B cell (primary cell): ENCODE measurements around the gene DPP10. TPM values are rescaled to one million over a fixed set of nuclear protein-coding genes. Genes with fewer than 3 reads are reported as not detected.

Experiments
- ATAC-seq: fragments of 200-7000 bp; cut with Tn5 transposase; one replicate; pipeline ENCODE4 v1.10.0; 2021; ENCODE audit warnings: low read depth, mild to moderate bottlenecking, moderate number of reproducible peaks, moderate library complexity
- CTCF ChIA-PET: fragments of 350-600 bp; sonication (Branson Sonifier 250); formaldehyde crosslinking; loops from one replicate; lab custom pipeline; 2021; ENCODE audit warnings: antibody characterized with exemption, inconsistent platforms; lab: Charles Lee
- POLR2A ChIA-PET: fragments of 350-600 bp; sonication (Branson Sonifier 250); formaldehyde crosslinking; loops from one replicate; lab custom pipeline; 2021; ENCODE audit warnings: antibody characterized with exemption; lab: Charles Lee
- DNase-seq: peaks from one replicate; pipeline ENCODE4 v3.0.0; 2013
- H2AFZ ChIP-seq: 2 replicates; pipeline ENCODE4 v1.6.1; 2012; ENCODE audit warnings: mild to moderate bottlenecking, low read depth, low read length; ENCODE audit not compliant: insufficient read depth, poor library complexity, severe bottlenecking
- H3K27ac ChIP-seq, 2 donors: 1 replicate in 1 of 2; 2 replicates in 1 of 2; pipeline ENCODE4 v1.5.1; 2012 to 2013; ENCODE audit warnings: low read length in 2 of 2, mild to moderate bottlenecking in 2 of 2, moderate library complexity in 1 of 2
- H3K27me3 ChIP-seq, 4 experiments: fragments of 200-600 bp in 1 of 4; sonication (generic) in 1 of 4; replicated peaks in 1 of 4; 1 replicate in 2 of 4; 2 replicates in 2 of 4; pipeline versions ENCODE4 v1.6.1 to v1.7.0; 2013 to 2016; ENCODE audit warnings: low read length in 3 of 4, mild to moderate bottlenecking in 2 of 4, mixed read lengths in 1 of 4, moderate library complexity in 1 of 4; ENCODE audit not compliant: insufficient read depth in 4 of 4, control insufficient read depth in 3 of 4; ENCODE audit errors: control extremely low read depth in 1 of 4
- H3K36me3 ChIP-seq, 2 experiments: replicated peaks in 1 of 2; 1 replicate in 1 of 2; 2 replicates in 1 of 2; pipeline versions ENCODE4 v1.6.1 to v1.7.1; 2013; ENCODE audit warnings: low read length in 1 of 2; ENCODE audit not compliant: insufficient read depth in 2 of 2, control insufficient read depth in 1 of 2; ENCODE audit errors: control extremely low read depth in 1 of 2, extremely low read depth in 1 of 2
- H3K4me1 ChIP-seq, 2 donors: fragments of 200-600 bp in 1 of 2; sonication (generic) in 1 of 2; 1 replicate in 1 of 2; 2 replicates in 1 of 2; pipeline versions ENCODE4 v1.5.1 to v1.6.1; 2013 to 2017; ENCODE audit warnings: low read length in 2 of 2; ENCODE audit not compliant: control insufficient read depth in 2 of 2, insufficient read depth in 2 of 2
- H3K4me2 ChIP-seq: replicated peaks from 2 replicates; pipeline ENCODE3; 2012; ENCODE audit warnings: mild to moderate bottlenecking, low read depth, low read length; ENCODE audit not compliant: poor library complexity, severe bottlenecking
- H3K4me3 ChIP-seq, 5 experiments: fragments of 200-600 bp in 1 of 5; sonication (generic) in 1 of 5; 1 replicate in 3 of 5; 2 replicates in 2 of 5; pipeline versions ENCODE4 v1.5.1 to v1.7.0; 2011 to 2016; ENCODE audit warnings: low read length in 4 of 5, mild to moderate bottlenecking in 4 of 5, low read depth in 2 of 5, control low read depth in 1 of 5, moderate library complexity in 1 of 5; ENCODE audit not compliant: insufficient read depth in 1 of 5; ENCODE audit errors: control extremely low read depth in 1 of 5, extremely low read depth in 1 of 5
- H3K79me2 ChIP-seq: fragments of 200-600 bp; sonication (generic); one replicate; pipeline ENCODE4 v1.6.0; 2016; ENCODE audit warnings: low read length; ENCODE audit not compliant: control insufficient read depth, insufficient read depth
- H3K9ac ChIP-seq: fragments of 200-600 bp; sonication (generic); 2 replicates; pipeline ENCODE4 v1.6.1; 2017; ENCODE audit warnings: mild to moderate bottlenecking, low read length, moderate library complexity
- H3K9me3 ChIP-seq, 3 donors: one replicate each; pipeline versions ENCODE4 v1.6.1 to v1.7.1; 2013; ENCODE audit warnings: low read length in 2 of 3; ENCODE audit not compliant: control insufficient read depth in 2 of 3, insufficient read depth in 1 of 3; ENCODE audit errors: control extremely low read depth in 1 of 3
- H4K20me1 ChIP-seq: 2 replicates; pipeline ENCODE4 v1.6.0; 2012; ENCODE audit warnings: mild to moderate bottlenecking, low read length; ENCODE audit not compliant: insufficient read depth, control insufficient read depth, poor library complexity, severe bottlenecking
- H3K27ac Mint-ChIP-seq: one replicate; pipeline ENCODE4 v1.8.0; 2021; ENCODE audit warnings: mixed read lengths
- H3K27me3 Mint-ChIP-seq: one replicate; pipeline ENCODE4 v1.8.0; 2021; ENCODE audit warnings: mixed read lengths
- H3K4me1 Mint-ChIP-seq: one replicate; pipeline ENCODE4 v1.8.0; 2021; ENCODE audit warnings: mixed read lengths
- H3K4me3 Mint-ChIP-seq: one replicate; pipeline ENCODE4 v1.8.0; 2021; ENCODE audit warnings: mixed read lengths
- H3K9me3 Mint-ChIP-seq: one replicate; pipeline ENCODE4 v1.8.0; 2022; ENCODE audit warnings: mixed read lengths; ENCODE audit not compliant: insufficient read depth
- EZH2 ChIP-seq: IDR thresholded peaks from 2 replicates; pipeline ENCODE4 v1.6.1; 2012; ENCODE audit warnings: borderline replicate concordance, low read depth, mild to moderate bottlenecking, moderate library complexity, low read length; ENCODE audit not compliant: insufficient read depth, poor library complexity, severe bottlenecking
- WGBS: methylation state at CpG from one replicate; pipeline ENCODE4 v1.1.5; 2013; ENCODE audit warnings: missing lambda C conversion rate; ENCODE audit not compliant: insufficient coverage; 5-methylcytosine and 5-hydroxymethylcytosine counted together
- intact Hi-C: fragments of 100-400 bp; cut with micrococcal nuclease; formaldehyde crosslinking; loops from one replicate; pipeline ENCODE4 v1.10.0; 2022
- polyA plus RNA-seq: library from polyadenylated mRNA; depleted of rRNA; stranded (reverse); fragments of >200 nt; gene quantifications from 2 replicates; pipeline ENCODE4 v1.2.3, GENCODE V29; 2012
- total RNA-seq, 2 donors: library from RNA; stranded (reverse); fragments of 120-200 nt in 1 of 2; gene quantifications; 1 replicate in 1 of 2; 2 replicates in 1 of 2; pipeline versions ENCODE4 v1.2.3 to v1.2.4, GENCODE V29; 2013 to 2022
- TF ChIP-seq, protein P1 (sequence below): fragments of 200-600 bp; IDR thresholded peaks from one replicate; pipeline ENCODE4 v1.8.0; 2022; ENCODE audit warnings: antibody characterized with exemption, mild to moderate bottlenecking

The DPP10 gene
- total and polyA plus RNA-seq, 2 donors (not counting 1 experiment from before 2014, with no cell fraction given) = not detected

DNA sequence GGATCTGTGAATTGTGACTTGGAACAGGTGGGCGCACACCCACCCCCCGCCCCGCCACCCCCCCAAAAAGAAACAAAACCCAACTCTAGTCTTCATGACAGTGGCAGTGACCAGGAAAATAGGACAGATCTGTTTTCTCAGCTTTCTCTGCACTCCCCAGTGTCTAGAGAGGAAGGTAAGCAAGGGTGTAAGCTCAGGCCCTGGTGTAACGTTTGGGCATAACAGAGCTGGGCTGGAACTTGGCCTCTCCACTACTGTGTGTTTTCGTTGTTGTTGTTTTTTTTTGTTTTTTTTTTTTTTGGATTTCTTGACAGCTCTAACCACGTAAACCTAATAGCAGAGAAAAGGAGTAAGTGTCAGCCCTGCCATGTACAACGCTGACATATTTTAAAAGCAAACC is 1160.8 kb downstream of the DPP10 start:
- Histone ChIP-seq H3K9me3 (peaks cover 0 to 4% (median 0%) of the 10 kb centered on the region in 3 donors), H4K20me1 (no peaks in the 10 kb centered on the region), H3K27ac (no peak overlapping the region), H3K4me3 (no peak overlapping the region), H3K36me3 (no peaks in the 10 kb centered on the region), H2AFZ (no peak overlapping the region), H3K4me1 (no peaks in the 10 kb centered on the region), H3K4me2 (no peak overlapping the region), H3K79me2 (no peaks in the 10 kb centered on the region), H3K9ac (no peak overlapping the region), H3K27me3 (no peaks in the 10 kb centered on the region)
- no peak overlapping the region for H3K4me3 Mint-ChIP-seq
- no peaks in the 10 kb centered on the region for H3K4me1 Mint-ChIP-seq
- H3K27ac Mint-ChIP-seq = no peak overlapping the region
- H3K9me3 Mint-ChIP-seq = peaks cover 2% of the 10 kb centered on the region
- H3K27me3 Mint-ChIP-seq = no peaks in the 10 kb centered on the region
- TF ChIP-seq EZH2 = no peak
- TF ChIP-seq, protein P1, sequence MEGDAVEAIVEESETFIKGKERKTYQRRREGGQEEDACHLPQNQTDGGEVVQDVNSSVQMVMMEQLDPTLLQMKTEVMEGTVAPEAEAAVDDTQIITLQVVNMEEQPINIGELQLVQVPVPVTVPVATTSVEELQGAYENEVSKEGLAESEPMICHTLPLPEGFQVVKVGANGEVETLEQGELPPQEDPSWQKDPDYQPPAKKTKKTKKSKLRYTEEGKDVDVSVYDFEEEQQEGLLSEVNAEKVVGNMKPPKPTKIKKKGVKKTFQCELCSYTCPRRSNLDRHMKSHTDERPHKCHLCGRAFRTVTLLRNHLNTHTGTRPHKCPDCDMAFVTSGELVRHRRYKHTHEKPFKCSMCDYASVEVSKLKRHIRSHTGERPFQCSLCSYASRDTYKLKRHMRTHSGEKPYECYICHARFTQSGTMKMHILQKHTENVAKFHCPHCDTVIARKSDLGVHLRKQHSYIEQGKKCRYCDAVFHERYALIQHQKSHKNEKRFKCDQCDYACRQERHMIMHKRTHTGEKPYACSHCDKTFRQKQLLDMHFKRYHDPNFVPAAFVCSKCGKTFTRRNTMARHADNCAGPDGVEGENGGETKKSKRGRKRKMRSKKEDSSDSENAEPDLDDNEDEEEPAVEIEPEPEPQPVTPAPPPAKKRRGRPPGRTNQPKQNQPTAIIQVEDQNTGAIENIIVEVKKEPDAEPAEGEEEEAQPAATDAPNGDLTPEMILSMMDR = no peak
- POLR2A ChIA-PET = no interaction called here
- CTCF ChIA-PET = no interaction called here
- DNase-seq (no peak), ATAC-seq (no peak)
- WGBS = 66% methylated on average over 2 of the region's 7 CpGs
- intact Hi-C loops = no loop called here

DNA sequence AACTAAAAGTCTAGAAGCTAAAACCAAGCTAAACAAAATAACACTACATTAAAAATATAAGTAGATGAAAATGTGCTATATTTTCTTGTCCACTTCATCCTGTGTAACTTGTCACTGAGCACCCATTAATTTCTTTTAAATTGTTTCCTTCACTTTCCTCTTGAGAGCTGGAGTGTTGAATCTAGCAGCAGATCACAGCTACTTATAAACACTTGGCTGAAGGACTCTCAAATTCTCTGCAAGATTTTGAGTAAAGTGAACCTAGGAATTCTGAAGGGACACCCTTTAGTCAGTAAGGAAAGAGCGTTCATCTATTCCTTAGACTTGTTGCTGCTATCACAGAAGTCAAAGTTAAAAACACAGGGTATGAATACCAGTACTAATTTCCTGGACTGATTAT is 1163.9 kb downstream of the DPP10 start:
- ChIA-PET CTCF (no interaction called here), POLR2A (no interaction called here)
- no CpG with 5 or more reads among the region's 1 CpG for WGBS
- Mint-ChIP-seq H3K9me3 (peaks cover 6% of the 10 kb centered on the region), H3K27ac (no peak overlapping the region), H3K4me3 (no peak overlapping the region), H3K27me3 (no peaks in the 10 kb centered on the region), H3K4me1 (no peaks in the 10 kb centered on the region)
- ATAC-seq (no peak), DNase-seq (no peak)
- no peaks in the 10 kb centered on the region for H3K79me2 ChIP-seq
- no peaks in the 10 kb centered on the region for H3K27me3 ChIP-seq
- no peaks in the 10 kb centered on the region for H3K4me1 ChIP-seq
- H3K4me2 ChIP-seq = no peak overlapping the region
- no peaks in the 10 kb centered on the region for H3K36me3 ChIP-seq
- no peak overlapping the region for H3K9ac ChIP-seq
- H3K9me3 ChIP-seq = peaks cover 0 to 4% (median 0%) of the 10 kb centered on the region in 3 donors
- TF ChIP-seq EZH2 = no peak
- TF ChIP-seq, protein P1 = no peak
- H2AFZ ChIP-seq = no peak overlapping the region
- no peak overlapping the region for H3K4me3 ChIP-seq
- H3K27ac ChIP-seq = no peak overlapping the region
- intact Hi-C loops = no loop called here
- no peaks in the 10 kb centered on the region for H4K20me1 ChIP-seq
